ENCODE measurements around the gene GRSF1. TPM values are rescaled to one million over a fixed set of nuclear protein-coding genes. Genes with fewer than 3 reads are reported as not detected.

Gene GRSF1
- total RNA-seq, 1 donor from 2014 or later = 55.6 TPM

Other genes starting within 250 kb of the GRSF1 start
- gene AMBN, start 247.6 kb downstream of the GRSF1 start, total RNA-seq = not detected
- not detected for gene ENAM, start 211.1 kb downstream of the GRSF1 start, total RNA-seq
- 9.4 TPM for gene JCHAIN, start 173.4 kb downstream of the GRSF1 start, total RNA-seq
- gene UTP3, start 151.4 kb downstream of the GRSF1 start, total RNA-seq = 26.1 TPM
- 54.8 TPM for gene RUFY3, start 117.9 kb downstream of the GRSF1 start, total RNA-seq
- gene MOB1B, start 62.5 kb upstream of the GRSF1 start, total RNA-seq = 20.3 TPM
- gene DCK, start 153.8 kb upstream of the GRSF1 start, total RNA-seq = 10.9 TPM

Measured in mesenteric fat pad (tissue), 1 donor.